Fibroblast of pulmonary artery (primary cell): ENCODE measurements around the gene C16orf87.

Experiments used
- DNase-seq: peaks from one replicate; pipeline ENCODE4 v3.0.0-alpha.2; 2010; ENCODE audit warnings: low read depth
- H3K4me3 ChIP-seq: replicated peaks from 2 replicates; pipeline ENCODE4 v1.5.1; 2011; ENCODE audit warnings: low read depth, mild to moderate bottlenecking, control low read depth, low read length, moderate library complexity
- CTCF ChIP-seq: IDR thresholded peaks from 2 replicates; pipeline ENCODE4 v1.5.1; 2011; ENCODE audit warnings: mild to moderate bottlenecking, control low read depth, low read length, inconsistent platforms; ENCODE audit errors: missing control alignments

Gene C16orf87

GRCh38 chr16:46830417-46830901, 521 bp downstream of the C16orf87 start:
- peak; percentile 8 for DNase-seq
- peak overlapping the region; percentile 87 for H3K4me3 ChIP-seq
- TF ChIP-seq CTCF, result no peak

- no peak for TF ChIP-seq CTCF
- peak overlapping the region; percentile 87 for H3K4me3 ChIP-seq
- DNase-seq, result no peak
Measured at GRCh38 chr16:46828943-46829342, 2.0 kb downstream of the C16orf87 start.

- no peak for TF ChIP-seq CTCF
- no peak for DNase-seq
- no peak overlapping the region for H3K4me3 ChIP-seq
Measured at GRCh38 chr16:46828292-46828691, 2.7 kb downstream of the C16orf87 start.

- no peak overlapping the region for H3K4me3 ChIP-seq
- DNase-seq, result peak; percentile 11
- no peak for TF ChIP-seq CTCF
Measured at GRCh38 chr16:46826631-46827030, 4.3 kb downstream of the C16orf87 start.

GRCh38 chr16:46822270-46822669, 8.7 kb downstream of the C16orf87 start:
- no peak for TF ChIP-seq CTCF
- peak; percentile 25 for DNase-seq
- H3K4me3 ChIP-seq, result no peak overlapping the region

- H3K4me3 ChIP-seq, result no peak overlapping the region
- no peak for TF ChIP-seq CTCF
- peak; percentile 10 for DNase-seq
Measured at GRCh38 chr16:46817961-46818360, 13.0 kb downstream of the C16orf87 start.

GRCh38 chr16:46814790-46815189, 16.2 kb downstream of the C16orf87 start:
- no peak for DNase-seq
- no peak for TF ChIP-seq CTCF
- no peak overlapping the region for H3K4me3 ChIP-seq
